IPS-18c (cell line): ENCODE data around the gene THADA.
A peak's percentile ranks its signal among the peaks of the same experiment; 100 is the strongest.

ENCODE experiments used
- H3K4me3 ChIP-seq: 2 replicates; pipeline ENCODE4 v1.7.0; 2013; ENCODE audit warnings: low read depth, mild to moderate bottlenecking, low read length, moderate library complexity; ENCODE audit not compliant: insufficient read depth
- H3K9me3 ChIP-seq: one replicate; pipeline ENCODE4 v1.6.1; 2013; ENCODE audit warnings: mild to moderate bottlenecking, low read length, moderate library complexity; ENCODE audit not compliant: control insufficient read depth, insufficient read depth

Gene THADA

GRCh38 chr2:43224131-43224570 lies 371.7 kb downstream of the THADA start:
- peak overlapping the region; percentile 97 for H3K4me3 ChIP-seq
- H3K9me3 ChIP-seq = no peaks in the 10 kb centered on the region

GRCh38 chr2:43223521-43224001 lies 372.3 kb downstream of the THADA start:
- peak overlapping the region; percentile 97 for H3K4me3 ChIP-seq
- H3K9me3 ChIP-seq = no peaks in the 10 kb centered on the region

- Histone ChIP-seq H3K9me3 (no peaks in the 10 kb centered on the region), H3K4me3 (peak overlapping the region; percentile 32)
Measured at GRCh38 chr2:43222475-43223309, 373.1 kb downstream of the THADA start.

- Histone ChIP-seq H3K9me3 (no peaks in the 10 kb centered on the region), H3K4me3 (peak overlapping the region; percentile 32; the same call in 1 of the 2 replicates)
Measured at GRCh38 chr2:43221763-43222474, 373.9 kb downstream of the THADA start.

DNA sequence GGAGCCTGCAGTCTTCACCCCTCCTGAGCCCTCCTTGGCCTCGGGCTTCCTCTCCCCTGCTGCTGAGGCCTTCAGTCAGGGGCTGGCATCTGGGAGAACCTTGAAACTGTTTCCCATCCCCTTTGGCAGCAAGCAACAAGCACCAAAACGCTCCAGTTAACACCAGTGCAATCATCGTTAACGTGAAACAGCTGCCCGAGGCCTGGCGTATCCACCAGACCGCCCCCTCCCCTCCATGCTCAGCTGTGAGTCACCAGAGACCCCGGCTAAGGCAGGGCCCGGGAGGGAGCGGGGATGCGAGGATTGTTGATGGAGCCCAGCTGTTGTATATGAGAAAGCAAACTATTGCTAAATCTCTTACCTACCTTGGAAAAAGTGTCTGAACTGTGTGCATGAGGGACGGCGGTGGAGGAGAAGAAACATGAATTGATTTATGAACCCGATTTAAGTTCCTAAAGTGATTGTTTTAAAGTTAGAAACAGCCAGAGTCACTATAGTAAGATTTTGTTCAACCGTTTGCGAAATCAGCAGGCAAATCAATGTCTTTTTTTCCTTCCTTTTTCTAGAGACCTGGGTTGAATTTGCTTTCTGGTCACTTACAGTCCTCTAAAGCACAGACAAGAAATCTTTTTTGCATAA lies 374.6 kb downstream of the THADA start:
- Histone ChIP-seq H3K4me3 (peak overlapping the region; percentile 32; the same call in 1 of the 2 replicates), H3K9me3 (no peaks in the 10 kb centered on the region)

DNA sequence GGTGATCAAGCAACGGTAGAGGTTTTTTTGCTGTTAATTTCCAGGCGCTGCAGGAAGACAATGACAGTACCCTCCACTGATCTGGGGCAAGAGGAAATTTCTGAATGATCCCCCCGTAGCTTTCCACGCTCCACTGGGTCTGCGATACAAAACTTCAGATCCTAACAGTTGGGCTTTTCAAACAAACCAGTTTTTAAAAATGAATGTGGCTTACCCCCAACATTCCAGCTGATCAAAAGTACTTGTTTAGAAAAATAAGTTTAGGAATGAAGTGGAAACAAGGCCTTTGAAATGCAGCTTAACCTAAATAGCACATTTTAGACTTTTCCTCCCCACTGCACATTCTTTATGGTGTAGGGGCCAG lies 375.1 kb downstream of the THADA start:
- Histone ChIP-seq H3K9me3 (no peaks in the 10 kb centered on the region), H3K4me3 (peak overlapping the region; percentile 32; the same call in 1 of the 2 replicates)

GRCh38 chr2:43220229-43220751 lies 375.5 kb downstream of the THADA start:
- Histone ChIP-seq H3K4me3 (peak overlapping the region; percentile 48), H3K9me3 (no peaks in the 10 kb centered on the region)

DNA sequence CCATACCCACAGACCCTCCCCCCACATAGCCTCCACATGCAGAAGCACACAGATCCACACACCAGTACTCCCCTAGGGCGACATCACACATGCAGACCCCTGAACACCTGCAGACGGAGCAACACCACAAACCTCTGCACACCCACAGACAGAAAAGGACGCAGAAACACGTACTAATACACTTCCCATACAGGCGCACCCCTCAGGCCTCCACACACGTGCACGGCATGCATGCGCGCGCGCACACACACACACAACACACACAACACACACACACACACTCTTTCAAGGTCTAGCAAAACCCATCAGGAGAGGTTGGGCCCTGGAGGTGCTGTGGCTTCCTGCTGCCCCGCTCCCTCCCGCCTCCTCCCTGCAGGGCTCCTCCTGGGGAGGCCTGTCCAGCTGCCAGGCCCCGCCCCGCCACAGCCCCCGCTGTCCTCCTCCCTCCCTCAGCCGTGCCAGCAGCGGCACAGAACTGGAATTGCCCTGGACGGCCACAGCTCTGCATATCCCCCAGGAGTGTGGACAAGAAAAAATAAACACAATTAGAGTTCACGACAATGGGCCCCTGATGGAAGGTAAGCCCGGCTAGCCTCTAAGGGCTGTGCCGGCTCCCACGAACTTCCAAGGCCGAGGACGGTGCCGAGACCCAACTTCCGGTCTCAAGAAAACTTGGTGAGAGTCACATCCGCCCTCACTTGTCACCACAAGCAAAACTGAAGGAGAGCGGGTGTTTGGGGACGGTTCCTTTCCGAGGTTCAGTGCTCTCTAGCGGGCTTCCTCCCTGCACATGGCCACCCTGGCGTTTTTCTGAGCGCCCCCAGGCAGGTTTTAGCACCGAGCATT lies 376.2 kb downstream of the THADA start:
- peak overlapping the region; percentile 48 for H3K4me3 ChIP-seq
- no peaks in the 10 kb centered on the region for H3K9me3 ChIP-seq

GRCh38 chr2:43218702-43219382 lies 377.0 kb downstream of the THADA start:
- Histone ChIP-seq H3K9me3 (no peaks in the 10 kb centered on the region), H3K4me3 (peak overlapping the region; percentile 48; the same call in 1 of the 2 replicates)

GRCh38 chr2:43218155-43218701 lies 377.6 kb downstream of the THADA start:
- no peak overlapping the region; the same call in 1 of the 2 replicates for H3K4me3 ChIP-seq

DNA sequence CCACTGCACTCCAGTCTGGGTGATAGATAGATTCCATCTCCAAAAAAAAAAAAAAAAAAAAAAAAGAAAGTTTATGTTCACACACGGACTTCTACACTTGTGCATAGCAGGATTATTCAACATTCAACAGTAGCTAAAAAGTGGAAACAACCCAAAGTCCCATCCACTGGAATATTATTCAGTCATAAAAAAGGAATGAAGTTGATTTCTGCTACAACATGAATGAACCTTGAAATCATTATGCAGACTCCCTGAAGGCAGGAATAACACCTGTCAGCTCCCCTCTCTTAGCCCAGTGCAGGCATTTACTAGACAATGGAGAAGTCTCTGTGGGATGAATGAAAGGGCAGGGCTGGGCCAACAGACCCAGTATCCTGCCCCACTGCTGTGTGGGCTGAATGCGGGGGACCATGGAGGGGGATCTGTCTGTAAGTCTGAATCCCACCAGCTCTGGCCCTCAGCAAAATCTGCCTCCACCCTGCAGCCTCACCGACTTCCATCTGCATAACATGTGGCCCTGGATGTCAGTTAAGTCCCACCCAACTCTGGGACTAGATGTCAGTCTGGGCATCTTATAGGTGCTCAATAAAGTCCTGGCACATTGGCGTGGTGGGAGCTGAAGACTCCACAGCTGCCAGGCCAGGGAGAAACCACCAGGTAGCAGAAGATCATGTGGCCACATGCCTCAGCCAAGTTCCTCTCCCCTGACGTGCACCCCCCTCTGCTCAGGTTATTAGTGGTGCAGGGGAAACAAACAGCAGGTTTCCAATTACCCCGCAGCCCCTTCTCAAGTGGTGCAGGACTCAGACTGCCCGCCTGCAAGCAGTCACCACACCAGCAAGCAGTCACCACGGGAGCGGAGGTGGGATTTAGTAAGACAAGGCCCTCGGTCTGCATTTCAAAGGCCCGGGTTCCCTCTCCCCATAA lies 378.3 kb downstream of the THADA start:
- Histone ChIP-seq H3K4me3 (no peak overlapping the region; the same call in 1 of the 2 replicates), H3K9me3 (no peaks in the 10 kb centered on the region)

More at GRCh38 chr2:43218155-43218701, 377.6 kb downstream of the THADA start:
- no peaks in the 10 kb centered on the region for H3K9me3 ChIP-seq

DNA sequence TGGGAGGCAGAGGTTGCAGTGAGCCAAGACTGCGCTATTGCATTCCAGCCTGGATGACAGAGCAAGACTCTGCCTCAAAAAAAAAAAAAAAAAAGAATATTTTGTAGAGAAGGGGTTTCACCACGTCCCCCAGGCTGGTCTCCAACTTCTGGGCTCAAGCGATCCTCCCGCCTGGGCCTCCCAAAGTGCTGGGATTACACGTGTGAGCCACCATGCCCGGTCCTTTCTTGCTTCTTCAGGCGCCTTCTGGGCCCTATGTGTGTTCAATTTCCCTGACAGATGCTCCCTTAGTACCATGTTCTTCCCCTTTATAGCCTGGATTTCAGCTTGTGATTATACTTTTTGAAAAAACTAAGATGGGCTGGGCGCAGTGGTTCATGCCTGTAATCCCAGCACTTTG lies 379.2 kb downstream of the THADA start:
- H3K9me3 ChIP-seq = no peaks in the 10 kb centered on the region
- no peak overlapping the region for H3K4me3 ChIP-seq

DNA sequence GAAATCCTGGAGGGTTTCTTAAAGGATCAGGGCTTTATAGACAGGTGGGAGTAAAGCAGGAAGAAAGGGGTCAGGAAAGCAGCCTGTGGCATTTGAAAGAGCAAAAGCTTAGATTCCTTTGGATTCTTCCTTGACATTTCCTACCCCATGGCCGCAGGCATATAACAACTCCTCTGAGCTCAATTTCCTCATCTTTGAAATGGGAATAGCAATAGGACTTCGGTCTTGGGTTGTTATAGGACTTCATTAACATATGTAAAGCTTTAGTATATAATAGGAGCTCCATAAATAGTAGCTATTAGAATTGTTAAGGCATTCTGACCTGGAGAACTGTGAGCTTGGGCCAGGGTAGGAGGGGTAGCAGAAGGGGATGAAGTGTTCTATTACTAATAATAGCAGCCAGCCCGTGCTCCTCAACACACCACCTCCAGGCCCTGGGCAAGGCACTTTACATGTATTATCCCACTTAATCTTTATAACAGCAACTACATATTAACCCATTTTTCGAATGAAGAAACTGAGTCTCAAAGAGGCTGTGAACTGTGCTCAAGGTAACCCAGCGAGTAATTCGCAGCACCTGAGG lies 380.1 kb downstream of the THADA start:
- no peaks in the 10 kb centered on the region for H3K9me3 ChIP-seq
- H3K4me3 ChIP-seq = no peak overlapping the region

DNA sequence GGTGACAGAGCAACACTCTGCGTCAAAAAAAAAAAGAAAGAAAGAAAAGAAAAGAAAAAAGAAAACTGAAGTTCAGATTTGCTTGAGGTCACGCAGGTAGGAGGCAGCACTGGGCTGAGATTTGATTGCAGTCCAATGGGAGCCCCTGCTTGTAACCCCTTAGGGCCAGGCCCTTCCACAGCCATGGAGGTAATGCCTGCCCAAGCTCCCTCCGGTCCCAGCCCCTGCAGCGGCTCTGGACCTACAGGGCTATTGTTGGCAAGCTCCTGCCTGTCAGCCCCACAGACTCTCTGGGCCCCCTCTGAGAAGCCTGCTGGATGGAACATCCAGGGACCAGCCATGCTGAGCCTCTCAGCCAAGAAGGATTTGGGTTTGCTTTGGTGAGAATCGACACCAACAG lies 381.6 kb downstream of the THADA start:
- no peaks in the 10 kb centered on the region for H3K9me3 ChIP-seq
- no peak overlapping the region for H3K4me3 ChIP-seq

DNA sequence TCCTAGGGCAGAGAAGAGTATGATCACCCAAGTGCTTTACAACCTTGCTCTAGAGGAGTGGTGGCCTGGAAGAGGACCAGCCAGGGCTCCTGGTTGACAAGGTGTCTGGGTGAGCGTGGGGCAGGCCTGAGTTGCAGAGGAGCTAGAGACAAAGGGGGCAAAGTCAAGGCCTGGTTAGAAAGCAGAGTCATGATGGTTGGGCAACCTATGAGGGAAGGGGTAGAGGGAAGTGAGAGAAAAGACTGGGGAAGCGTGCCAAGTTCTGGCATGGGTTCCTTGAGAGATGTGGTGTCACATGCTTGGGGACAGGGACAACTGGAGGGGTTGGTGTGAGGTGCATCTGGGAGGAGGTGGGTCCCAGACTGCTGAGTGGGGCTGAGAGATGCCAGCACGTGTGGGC lies 382.9 kb downstream of the THADA start:
- H3K4me3 ChIP-seq = no peak overlapping the region

More for the DNA sequence above, 382.9 kb downstream of the THADA start:
- H3K9me3 ChIP-seq = no peaks in the 10 kb centered on the region
